NOMO-1 treated with dmso at 0.1 percent for 144 hours (cell line): Measurements from ENCODE around the gene ZBTB46.

ENCODE experiments used
- DNase-seq: peaks from one replicate; lab custom pipeline; 2025; ENCODE audit not compliant: unreplicated experiment; lab: John Stamatoyannopoulos, UW

ZBTB46 gene

GRCh38 chr20:63697357-63697867 is 133.7 kb downstream of the ZBTB46 start:
- DNase-seq, result no peak

- no peak for DNase-seq
These were observed 134.3 kb downstream of the ZBTB46 start, which contains the start of gene TNFRSF6B for GRCh38 chr20:63696628-63697356. TNFRSF6B (plus strand) TSS chr20:63696652; CDS start chr20:63696768, 116 bp downstream.

GRCh38 chr20:63696306-63696627 is 134.8 kb downstream of the ZBTB46 start:
- no peak for DNase-seq

GRCh38 chr20:63695424-63696305 is 135.4 kb downstream of the ZBTB46 start:
- DNase-seq, result no peak

- no peak for DNase-seq
These were observed 136.3 kb downstream of the ZBTB46 start for GRCh38 chr20:63694584-63695423.

DNA sequence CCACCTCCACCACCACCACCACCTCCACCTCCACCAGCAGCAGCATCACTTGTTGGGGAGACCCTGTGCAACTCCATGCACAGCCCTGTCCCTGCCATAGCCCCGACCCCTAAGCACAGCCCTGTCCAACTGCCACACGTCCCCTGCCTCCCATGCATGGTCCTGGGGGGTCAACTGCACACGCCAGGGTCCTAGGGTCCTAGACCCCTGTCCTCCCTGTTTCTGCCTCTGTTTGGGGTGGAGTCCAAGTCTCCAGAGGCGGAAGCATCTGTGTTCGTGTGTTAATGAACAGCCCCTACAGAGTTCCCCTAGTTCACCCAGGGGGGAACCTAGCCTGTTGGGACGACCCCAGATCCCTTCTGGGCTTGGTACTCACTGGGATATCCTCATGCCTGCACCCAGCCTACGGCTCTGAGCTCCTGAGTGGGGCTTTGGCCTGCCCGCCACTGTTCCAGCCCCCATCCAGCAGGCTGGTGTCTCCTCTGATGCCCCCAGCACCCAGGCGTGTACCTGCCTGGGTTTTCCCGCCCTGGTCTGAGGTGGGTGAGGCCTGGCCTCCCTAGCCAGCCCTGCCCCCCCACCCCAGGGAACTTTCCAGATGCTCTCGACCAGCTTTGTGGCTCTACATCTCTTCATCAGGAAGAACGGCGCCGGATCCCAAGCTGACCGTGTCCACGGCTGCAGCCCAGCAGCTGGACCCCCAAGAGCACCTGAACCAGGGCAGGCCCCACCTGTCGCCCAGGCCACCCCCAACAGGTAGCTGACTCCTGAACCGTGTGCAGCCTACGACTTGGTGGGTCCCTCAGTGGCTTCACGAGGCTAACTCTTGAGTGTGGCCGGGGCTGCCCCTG is 137.1 kb downstream of the ZBTB46 start:
- no peak for DNase-seq
